Tibial nerve (tissue), 4 donors: ENCODE data around the gene GUCY2F. TPM values are rescaled to one million over a fixed set of nuclear protein-coding genes. Genes with fewer than 3 reads are reported as not detected.

Experiments
- DNase-seq, 2 donors: peaks; one replicate each; pipeline ENCODE4 v3.0.0-alpha.2; 2019; ENCODE audit warnings: low spot score in 2 of 2
- H3K27ac ChIP-seq, 4 donors: fragments of 200-600 bp; sonication (generic) in 3 of 4; one replicate each; pipeline ENCODE4 v1.5.1; 2017 to 2019; ENCODE audit warnings: mild to moderate bottlenecking in 1 of 4
- H3K27me3 ChIP-seq, 2 donors: fragments of 200-600 bp; sonication (generic) in 1 of 2; one replicate each; pipeline versions ENCODE4 v1.5.1 to v1.6.0; 2017 to 2019
- H3K36me3 ChIP-seq, 3 donors: fragments of 200-600 bp; sonication (generic); one replicate each; pipeline ENCODE4 v1.5.1; 2018 to 2019
- H3K4me1 ChIP-seq, 4 donors: fragments of 200-600 bp; sonication (generic) in 3 of 4; one replicate each; pipeline ENCODE4 v1.5.1; 2017 to 2019
- H3K4me3 ChIP-seq, 4 donors: fragments of 200-600 bp; sonication (generic) in 3 of 4; one replicate each; pipeline ENCODE4 v1.5.1; 2017 to 2019; ENCODE audit warnings: mild to moderate bottlenecking in 1 of 4, moderate library complexity in 1 of 4
- H3K9me3 ChIP-seq, 4 donors: fragments of 200-600 bp; sonication (generic) in 3 of 4; one replicate each; pipeline ENCODE4 v1.5.1; 2017 to 2019
- CTCF ChIP-seq, 5 experiments: fragments of 200-600 bp in 3 of 5; fragments of 450-650 bp in 2 of 5; sonication (generic) in 3 of 5; IDR thresholded peaks; one replicate each; pipeline ENCODE4 v1.5.1; 2016 to 2019; ENCODE audit warnings: antibody characterized with exemption in 5 of 5, mild to moderate bottlenecking in 3 of 5, moderate library complexity in 2 of 5
- EP300 ChIP-seq, 2 donors: sonication (generic); formaldehyde crosslinking; IDR thresholded peaks; one replicate each; pipeline ENCODE4 v1.6.1; 2017; ENCODE audit warnings: antibody characterized with exemption in 2 of 2, mild to moderate bottlenecking in 1 of 2
- POLR2A ChIP-seq, 2 donors: fragments of 450-650 bp; IDR thresholded peaks; one replicate each; pipeline ENCODE4 v1.6.1; 2017; ENCODE audit warnings: antibody characterized with exemption in 2 of 2, mild to moderate bottlenecking in 2 of 2, moderate library complexity in 2 of 2
- WGBS, 2 donors: methylation state at CpG; one replicate each; pipeline ENCODE4 v1.1.5; 2018; 5-methylcytosine and 5-hydroxymethylcytosine counted together
- total RNA-seq, 4 donors: library from RNA; depleted of rRNA; stranded (reverse); fragments of >200 nt; gene quantifications; one replicate each; pipeline ENCODE4 v1.1.0, GENCODE V29; 2016

The GUCY2F gene
- total RNA-seq, 4 donors from 2014 or later = not detected

DNA sequence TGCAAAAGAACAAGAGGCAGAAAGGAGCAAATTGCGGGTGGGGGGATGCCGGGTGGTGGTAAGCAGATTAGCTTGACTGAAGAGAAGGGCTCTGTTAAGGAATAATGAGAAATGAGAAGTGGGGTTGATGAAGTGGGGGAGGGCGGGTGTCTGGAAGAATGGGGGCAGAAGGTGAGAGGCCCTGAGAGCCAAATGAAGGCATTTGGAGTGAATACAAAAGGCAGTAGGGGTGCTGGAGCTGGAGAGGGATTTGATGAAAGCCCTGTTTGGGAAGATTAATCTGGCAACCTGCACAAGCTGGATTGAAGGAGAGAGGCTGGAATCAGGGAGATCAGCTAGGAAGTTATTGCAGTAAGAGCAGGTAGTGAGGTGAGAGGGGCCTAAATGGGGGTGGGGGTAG is 82.1 kb downstream of the GUCY2F start:
- H3K4me3 ChIP-seq = no peak overlapping the region
- TF ChIP-seq EP300 (IDR thresholded peaks at IDR 0.05) (no peak), CTCF (IDR thresholded peaks at IDR 0.05) (no peak), POLR2A (IDR thresholded peaks at IDR 0.05) (no peak)
- WGBS, 2 donors = 56 to 60% methylated on average over 3 of the region's 3 CpGs

DNA sequence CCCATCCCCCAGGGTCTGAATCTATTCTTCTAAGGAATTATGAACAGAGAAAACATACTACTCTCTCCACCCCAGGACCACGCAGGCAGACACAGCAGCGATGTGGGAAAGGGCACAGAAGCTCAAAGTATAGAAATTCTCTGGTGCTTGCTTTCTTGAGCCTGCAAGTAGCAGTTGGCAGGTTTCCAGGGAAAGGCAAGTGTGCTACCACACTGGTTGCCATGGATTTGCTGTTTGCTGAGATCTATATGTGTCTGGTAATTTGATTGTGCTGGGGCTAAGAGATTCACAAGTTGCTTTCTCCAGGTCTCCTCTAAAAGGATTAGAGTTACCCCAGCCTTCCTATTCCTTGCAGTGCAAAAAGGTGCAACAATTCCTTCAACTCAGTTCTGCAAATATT is 83.1 kb downstream of the GUCY2F start:
- TF ChIP-seq POLR2A (IDR thresholded peaks at IDR 0.05) (no peak), CTCF (IDR thresholded peaks at IDR 0.05) (no peak), EP300 (IDR thresholded peaks at IDR 0.05) (no peak)
- no peaks in the 10 kb centered on the region for H3K36me3 ChIP-seq
- no peaks in the 10 kb centered on the region for H3K4me1 ChIP-seq
- DNase-seq = no peak
- H3K27ac ChIP-seq = no peak overlapping the region
- WGBS, 2 donors = 58% methylated on average over 2 of the region's 2 CpGs; no CpG with 5 or more reads in 1 of the 2 donors
- no peak overlapping the region for H3K4me3 ChIP-seq
- no peaks in the 10 kb centered on the region for H3K9me3 ChIP-seq
- peaks cover 0 to 21% of the 10 kb centered on the region in 2 donors for H3K27me3 ChIP-seq

More for the DNA sequence above, 82.1 kb downstream of the GUCY2F start:
- Histone ChIP-seq H3K27ac (no peak overlapping the region), H3K9me3 (no peaks in the 10 kb centered on the region), H3K4me1 (no peaks in the 10 kb centered on the region), H3K27me3 (peaks cover 0 to 27% of the 10 kb centered on the region in 2 donors), H3K36me3 (no peaks in the 10 kb centered on the region)
- no peak for DNase-seq

- TF ChIP-seq POLR2A (IDR thresholded peaks at IDR 0.05) (no peak), CTCF (IDR thresholded peaks at IDR 0.05) (no peak), EP300 (IDR thresholded peaks at IDR 0.05) (no peak)
- H3K9me3 ChIP-seq = no peaks in the 10 kb centered on the region
- no peak overlapping the region for H3K4me3 ChIP-seq
- no peak for DNase-seq
- no peaks in the 10 kb centered on the region for H3K4me1 ChIP-seq
- H3K27ac ChIP-seq = no peak overlapping the region
- peaks cover 0 to 21% of the 10 kb centered on the region in 2 donors for H3K27me3 ChIP-seq
- 70 to 100% methylated on average over 1 of the region's 1 CpG for WGBS, 2 donors
- H3K36me3 ChIP-seq = no peaks in the 10 kb centered on the region
Observed at GRCh38 chrX:109398061-109398460, 83.8 kb downstream of the GUCY2F start.

DNA sequence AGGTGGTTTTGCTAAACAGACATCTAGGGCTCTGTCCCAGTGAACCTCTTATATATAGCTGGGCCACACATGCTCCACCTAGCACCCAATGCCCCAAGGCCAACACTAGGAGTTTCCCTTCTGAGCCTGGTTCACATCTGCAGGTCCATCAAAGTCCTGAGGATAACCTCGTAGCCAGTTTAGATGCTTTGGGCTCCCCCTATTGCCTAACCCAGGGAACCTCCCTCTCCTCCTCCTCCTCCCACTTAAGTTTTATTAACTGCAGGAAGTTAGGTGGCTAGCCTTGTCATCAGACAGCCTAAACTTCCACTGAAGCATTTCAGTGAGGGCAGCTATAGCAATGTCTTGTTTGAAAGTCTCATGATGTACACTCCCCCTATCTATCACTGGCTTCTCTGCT is 88.0 kb downstream of the GUCY2F start:
- Histone ChIP-seq H3K4me3 (no peak overlapping the region), H3K27ac (no peak overlapping the region), H3K4me1 (no peaks in the 10 kb centered on the region), H3K9me3 (no peaks in the 10 kb centered on the region), H3K27me3 (peaks cover 0 to 22% of the 10 kb centered on the region in 2 donors), H3K36me3 (no peaks in the 10 kb centered on the region)
- WGBS, 2 donors = 29 to 40% methylated on average over 1 of the region's 1 CpG
- TF ChIP-seq POLR2A (IDR thresholded peaks at IDR 0.05) (no peak), CTCF (IDR thresholded peaks at IDR 0.05) (no peak), EP300 (IDR thresholded peaks at IDR 0.05) (no peak)
- DNase-seq = no peak

- H3K27ac ChIP-seq = no peak overlapping the region
- H3K27me3 ChIP-seq = peaks cover 0 to 30% of the 10 kb centered on the region in 2 donors
- H3K4me3 ChIP-seq = no peak overlapping the region
- DNase-seq = no peak
- TF ChIP-seq EP300 (IDR thresholded peaks at IDR 0.05) (no peak), POLR2A (IDR thresholded peaks at IDR 0.05) (no peak), CTCF (IDR thresholded peaks at IDR 0.05) (no peak)
- H3K36me3 ChIP-seq = no peaks in the 10 kb centered on the region
- WGBS, 2 donors = 83 to 95% methylated on average over 5 of the region's 5 CpGs
- no peaks in the 10 kb centered on the region for H3K9me3 ChIP-seq
- no peaks in the 10 kb centered on the region for H3K4me1 ChIP-seq
Observed at GRCh38 chrX:109392895-109393294, 89.0 kb downstream of the GUCY2F start.
